Esophagus muscularis mucosa (tissue), 4 donors: Measurements from ENCODE around the gene ITPRIP. TPM values are rescaled to one million over a fixed set of nuclear protein-coding genes. Genes with fewer than 3 reads are reported as not detected.

Source experiments
- DNase-seq: peaks from one replicate; pipeline ENCODE4 v3.0.0-alpha.2; 2017; ENCODE audit errors: extremely low spot score
- H3K27ac ChIP-seq, 4 donors: fragments of 200-600 bp; sonication (generic); replicated peaks in 1 of 4; 1 replicate in 3 of 4; 2 replicates in 1 of 4; pipeline ENCODE4 v1.5.1; 2016 to 2019; ENCODE audit warnings: mild to moderate bottlenecking in 1 of 4
- H3K27me3 ChIP-seq, 4 donors: fragments of 200-600 bp; sonication (generic); one replicate each; pipeline versions ENCODE4 v1.5.1 to v1.6.0; 2016 to 2019
- H3K36me3 ChIP-seq, 4 donors: fragments of 200-600 bp; sonication (generic); one replicate each; pipeline ENCODE4 v1.5.1; 2016 to 2019
- H3K4me1 ChIP-seq, 4 donors: fragments of 200-600 bp; sonication (generic); one replicate each; pipeline ENCODE4 v1.5.1; 2016 to 2019
- H3K4me3 ChIP-seq, 4 donors: fragments of 200-600 bp; sonication (generic); 1 replicate in 2 of 4; 2 replicates in 2 of 4; pipeline ENCODE4 v1.5.1; 2016 to 2019; ENCODE audit warnings: mild to moderate bottlenecking in 4 of 4, moderate library complexity in 1 of 4
- H3K9me3 ChIP-seq, 4 donors: fragments of 200-600 bp; sonication (generic); 1 replicate in 3 of 4; 2 replicates in 1 of 4; pipeline ENCODE4 v1.5.1; 2016 to 2019
- EP300 ChIP-seq: sonication (generic); formaldehyde crosslinking; IDR thresholded peaks from one replicate; pipeline ENCODE4 v1.6.1; 2017; ENCODE audit warnings: antibody characterized with exemption
- POLR2A ChIP-seq: fragments of 450-650 bp; IDR thresholded peaks from one replicate; pipeline ENCODE4 v1.6.1; 2017; ENCODE audit warnings: antibody characterized with exemption, moderate library complexity, mild to moderate bottlenecking, low read depth
- POLR2AphosphoS5 ChIP-seq, 2 donors: sonication (generic); formaldehyde crosslinking; IDR thresholded peaks; one replicate each; pipeline ENCODE4 v1.6.1; 2017; ENCODE audit warnings: antibody characterized with exemption in 2 of 2
- WGBS: methylation state at CpG from one replicate; pipeline ENCODE4 v1.1.5; 2018; 5-methylcytosine and 5-hydroxymethylcytosine counted together
- intact Hi-C: fragments of 100-400 bp; cut with DNase I; formaldehyde crosslinking; loops from one replicate; pipeline ENCODE4 v1.15.1; 2023
- total RNA-seq, 4 donors: library from RNA; depleted of rRNA; stranded (reverse); fragments of >200 nt; gene quantifications; one replicate each; pipeline versions ENCODE4 v1.1.0 to v1.2.1, GENCODE V29; 2016
- TF ChIP-seq, protein P1 (sequence below), 3 experiments: fragments of 200-600 bp in 2 of 3; fragments of 450-650 bp in 1 of 3; sonication (generic) in 2 of 3; IDR thresholded peaks; one replicate each; pipeline ENCODE4 v1.5.1; 2017 to 2019; ENCODE audit warnings: antibody characterized with exemption in 3 of 3, mild to moderate bottlenecking in 2 of 3, moderate library complexity in 1 of 3

ITPRIP gene
- total RNA-seq, 4 donors from 2014 or later, result 18.7 to 56.0 (median 39.9) TPM

- WGBS, result 85% methylated on average over 3 of the region's 3 CpGs
- Histone ChIP-seq H3K9me3 (no peaks in the 10 kb centered on the region), H3K27me3 (no peaks in the 10 kb centered on the region), H3K27ac (peak overlapping the region; percentile 87 to 96 (median 90)), H3K4me3 (no peak overlapping the region), H3K36me3 (no peaks in the 10 kb centered on the region), H3K4me1 (peaks cover 88 to 98% (median 95%) of the 10 kb centered on the region in 4 donors)
- no peak for DNase-seq
- intact Hi-C loops, result loop anchor here (2.0 kb wide), 1 partner anchor 37 kb away; the partner anchor contains the start of gene ITPRIP
- no peak for TF ChIP-seq POLR2A
- TF ChIP-seq, protein P1, sequence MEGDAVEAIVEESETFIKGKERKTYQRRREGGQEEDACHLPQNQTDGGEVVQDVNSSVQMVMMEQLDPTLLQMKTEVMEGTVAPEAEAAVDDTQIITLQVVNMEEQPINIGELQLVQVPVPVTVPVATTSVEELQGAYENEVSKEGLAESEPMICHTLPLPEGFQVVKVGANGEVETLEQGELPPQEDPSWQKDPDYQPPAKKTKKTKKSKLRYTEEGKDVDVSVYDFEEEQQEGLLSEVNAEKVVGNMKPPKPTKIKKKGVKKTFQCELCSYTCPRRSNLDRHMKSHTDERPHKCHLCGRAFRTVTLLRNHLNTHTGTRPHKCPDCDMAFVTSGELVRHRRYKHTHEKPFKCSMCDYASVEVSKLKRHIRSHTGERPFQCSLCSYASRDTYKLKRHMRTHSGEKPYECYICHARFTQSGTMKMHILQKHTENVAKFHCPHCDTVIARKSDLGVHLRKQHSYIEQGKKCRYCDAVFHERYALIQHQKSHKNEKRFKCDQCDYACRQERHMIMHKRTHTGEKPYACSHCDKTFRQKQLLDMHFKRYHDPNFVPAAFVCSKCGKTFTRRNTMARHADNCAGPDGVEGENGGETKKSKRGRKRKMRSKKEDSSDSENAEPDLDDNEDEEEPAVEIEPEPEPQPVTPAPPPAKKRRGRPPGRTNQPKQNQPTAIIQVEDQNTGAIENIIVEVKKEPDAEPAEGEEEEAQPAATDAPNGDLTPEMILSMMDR (IDR thresholded peaks at IDR 0.05), result peak in 1 of 3 experiments; percentile 4
- TF ChIP-seq EP300, result no peak
Measured at GRCh38 chr10:104301907-104302690, 36.2 kb downstream of the ITPRIP start.

DNA sequence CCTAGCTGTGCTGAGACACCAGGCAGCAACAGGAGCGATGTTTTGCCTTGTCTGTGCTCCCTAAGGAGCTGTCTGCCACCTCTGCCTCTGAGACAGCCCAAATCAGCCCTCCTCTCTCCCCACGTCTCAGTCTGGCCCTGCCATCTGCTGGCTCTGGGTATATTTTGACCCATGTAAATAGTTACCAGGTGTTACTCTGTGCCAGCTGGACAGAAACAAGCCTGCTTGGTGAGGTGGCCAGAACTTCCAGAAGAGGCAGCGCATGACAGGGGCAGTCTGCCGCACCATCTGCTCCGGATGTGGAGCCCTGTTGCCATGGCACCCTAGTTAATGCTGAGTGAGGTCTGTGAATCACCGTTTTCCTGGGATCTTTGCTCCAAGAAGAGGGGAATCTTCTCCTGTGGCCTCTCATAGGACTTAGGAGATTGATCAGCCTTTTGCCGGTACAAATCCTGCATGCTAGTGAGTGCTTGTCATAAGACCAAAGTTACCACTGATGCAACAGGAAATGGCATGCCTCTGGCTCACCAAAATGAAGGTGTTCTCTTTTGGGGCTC, 37.5 kb downstream of the ITPRIP start:
- Histone ChIP-seq H3K36me3 (no peaks in the 10 kb centered on the region), H3K27me3 (no peaks in the 10 kb centered on the region), H3K4me3 (peak overlapping the region in 2 of 4 donors; percentile 1 to 8), H3K9me3 (no peaks in the 10 kb centered on the region), H3K4me1 (peaks cover 78 to 87% (median 85%) of the 10 kb centered on the region in 4 donors), H3K27ac (peak overlapping the region; percentile 87 to 96 (median 90))
- 22% methylated on average over 4 of the region's 7 CpGs for WGBS
- TF ChIP-seq, protein P1 (IDR thresholded peaks at IDR 0.05), result peak in 2 of 3 experiments; percentile 8 to 28
- peak; percentile 84 to 86 for TF ChIP-seq POLR2AphosphoS5 (IDR thresholded peaks at IDR 0.05)
- TF ChIP-seq POLR2A, result no peak
- TF ChIP-seq EP300, result peak; percentile 3
- DNase-seq, result no peak
- intact Hi-C loops, result no loop called here

DNA sequence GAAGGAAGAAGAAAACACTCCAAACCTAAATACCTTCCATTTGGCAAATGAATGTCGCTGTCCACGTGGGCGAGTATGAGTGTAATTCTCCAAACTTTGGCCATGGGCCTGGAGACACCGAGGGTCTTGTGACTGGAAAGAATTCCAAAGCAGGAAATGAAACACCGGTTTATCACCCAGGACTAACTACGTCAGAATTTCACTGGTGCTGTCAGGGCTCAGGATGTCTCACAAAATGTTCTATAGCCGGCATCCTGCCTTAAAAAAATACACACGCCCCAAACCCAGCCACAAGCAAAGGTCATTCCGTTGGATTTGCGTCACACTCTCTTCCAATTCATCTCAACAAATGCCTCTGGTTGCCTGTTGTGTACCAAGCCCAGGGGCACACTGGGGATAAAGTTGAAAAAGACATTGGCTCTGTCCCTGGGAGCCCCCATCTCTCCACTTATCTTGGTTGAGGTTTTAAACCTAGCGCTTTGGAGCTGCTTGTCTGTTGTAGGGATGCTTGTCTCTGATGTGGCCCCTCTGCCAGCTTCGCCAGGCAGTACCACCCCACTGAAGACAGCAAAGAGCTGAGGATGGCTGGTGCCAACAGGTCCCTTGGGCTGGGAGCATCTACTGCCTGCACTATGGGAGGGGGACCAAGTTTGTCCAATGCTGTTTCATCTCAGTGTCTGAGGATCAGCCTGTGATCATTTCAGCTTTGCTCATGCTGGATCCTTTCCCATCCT, 38.1 kb downstream of the ITPRIP start:
- Histone ChIP-seq H3K27ac (peak overlapping the region; percentile 87 to 96 (median 90)), H3K9me3 (no peaks in the 10 kb centered on the region), H3K4me1 (peaks cover 71 to 85% (median 80%) of the 10 kb centered on the region in 4 donors), H3K4me3 (peak overlapping the region in 2 of 4 donors; percentile 1 to 8), H3K36me3 (no peaks in the 10 kb centered on the region), H3K27me3 (no peaks in the 10 kb centered on the region)
- TF ChIP-seq POLR2A (no peak), EP300 (peak; percentile 96), POLR2AphosphoS5 (IDR thresholded peaks at IDR 0.05) (peak; percentile 76 to 93)
- TF ChIP-seq, protein P1 (IDR thresholded peaks at IDR 0.05), result no peak
- DNase-seq, result no peak
- intact Hi-C loops, result no loop called here
- WGBS, result 19% methylated on average over 12 of the region's 12 CpGs

GRCh38 chr10:104299031-104299904, 39.0 kb downstream of the ITPRIP start:
- intact Hi-C loops, result no loop called here
- Histone ChIP-seq H3K4me3 (no peak overlapping the region), H3K27ac (peak overlapping the region; percentile 87 to 96 (median 90)), H3K4me1 (peaks cover 62 to 81% (median 74%) of the 10 kb centered on the region in 4 donors), H3K9me3 (no peaks in the 10 kb centered on the region), H3K36me3 (no peaks in the 10 kb centered on the region), H3K27me3 (no peaks in the 10 kb centered on the region)
- TF ChIP-seq POLR2A, result no peak
- TF ChIP-seq POLR2AphosphoS5 (IDR thresholded peaks at IDR 0.05), result peak in 1 of 2 donors; percentile 6
- DNase-seq, result no peak
- 57% methylated on average over 12 of the region's 13 CpGs for WGBS
